ENCODE results near the gene ENPP1. TPM values are rescaled to one million over a fixed set of nuclear protein-coding genes. Genes with fewer than 3 reads are reported as not detected.
"Not testable (repeated sequence)": the region's sequence is repeated elsewhere in the genome, so short reads cannot be mapped to it uniquely, and the experiment has no call there.

Gene ENPP1
- total RNA-seq, 4 donors from 2014 or later, result 4.1 to 7.6 (median 5.3) TPM

DNA sequence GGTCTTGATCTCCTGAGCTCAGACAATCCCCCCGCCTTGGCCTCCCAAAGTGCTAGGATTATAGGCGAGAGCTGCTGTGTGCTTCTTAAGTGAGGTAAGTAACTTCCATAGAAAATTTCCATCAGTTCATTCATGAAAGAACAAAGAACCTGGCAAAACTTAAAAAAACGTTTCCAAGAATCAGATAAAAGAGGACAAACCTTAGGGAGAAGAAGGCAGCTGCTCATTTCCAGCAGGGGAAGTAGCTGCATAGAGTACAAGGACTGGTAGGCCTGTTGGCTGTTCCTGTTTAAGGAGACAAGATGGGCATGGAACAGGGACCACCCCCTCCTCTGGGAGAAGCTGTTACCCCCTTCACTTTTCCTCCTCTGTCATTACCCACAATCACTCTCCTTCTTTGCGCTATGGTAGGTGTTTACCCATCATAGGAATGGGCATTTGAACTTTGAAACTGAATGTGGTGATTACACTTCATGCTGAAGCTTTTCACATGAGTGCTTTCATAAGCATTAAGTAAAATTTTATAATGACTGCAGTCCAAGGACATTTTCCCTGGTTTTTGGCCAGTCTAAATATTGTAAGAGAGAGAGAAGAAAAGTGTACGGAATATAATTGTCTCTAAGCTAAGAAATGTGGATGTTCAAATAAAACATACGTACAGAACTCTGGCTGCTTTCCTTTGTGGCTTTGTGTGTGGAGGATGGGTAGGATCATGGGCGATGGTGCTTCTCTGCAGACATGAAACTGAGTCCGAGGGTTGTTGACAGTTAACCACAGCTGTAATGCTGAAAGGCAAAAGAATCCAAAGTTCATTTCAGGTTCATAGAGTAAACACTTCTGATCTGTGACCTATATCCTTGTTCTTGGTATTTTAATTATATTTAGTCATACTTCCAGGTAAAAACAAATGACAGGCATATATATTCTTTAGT, 86.9 kb downstream of the ENPP1 start:
- no peak for DNase-seq (ENCODE audit: low spot score in 2 of 2)
- TF ChIP-seq, protein P1, sequence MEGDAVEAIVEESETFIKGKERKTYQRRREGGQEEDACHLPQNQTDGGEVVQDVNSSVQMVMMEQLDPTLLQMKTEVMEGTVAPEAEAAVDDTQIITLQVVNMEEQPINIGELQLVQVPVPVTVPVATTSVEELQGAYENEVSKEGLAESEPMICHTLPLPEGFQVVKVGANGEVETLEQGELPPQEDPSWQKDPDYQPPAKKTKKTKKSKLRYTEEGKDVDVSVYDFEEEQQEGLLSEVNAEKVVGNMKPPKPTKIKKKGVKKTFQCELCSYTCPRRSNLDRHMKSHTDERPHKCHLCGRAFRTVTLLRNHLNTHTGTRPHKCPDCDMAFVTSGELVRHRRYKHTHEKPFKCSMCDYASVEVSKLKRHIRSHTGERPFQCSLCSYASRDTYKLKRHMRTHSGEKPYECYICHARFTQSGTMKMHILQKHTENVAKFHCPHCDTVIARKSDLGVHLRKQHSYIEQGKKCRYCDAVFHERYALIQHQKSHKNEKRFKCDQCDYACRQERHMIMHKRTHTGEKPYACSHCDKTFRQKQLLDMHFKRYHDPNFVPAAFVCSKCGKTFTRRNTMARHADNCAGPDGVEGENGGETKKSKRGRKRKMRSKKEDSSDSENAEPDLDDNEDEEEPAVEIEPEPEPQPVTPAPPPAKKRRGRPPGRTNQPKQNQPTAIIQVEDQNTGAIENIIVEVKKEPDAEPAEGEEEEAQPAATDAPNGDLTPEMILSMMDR (IDR thresholded peaks at IDR 0.05), result peak in 1 of 3 donors; percentile 24
- no peak for TF ChIP-seq POLR2A (IDR thresholded peaks at IDR 0.05)
- intact Hi-C loops (cut with DNase I; ENCODE audit: low total_unique reads), result no loop called here
- no peak overlapping the region for H3K4me3 ChIP-seq (ENCODE audit: low read depth, poor library complexity, severe bottlenecking)
- WGBS, 2 donors, result 71 to 73% methylated on average over 8 of the region's 8 CpGs

GRCh38 chr6:131897050-131897435, 89.2 kb downstream of the ENPP1 start:
- WGBS, 2 donors, result 85 to 90% methylated on average over 4 of the region's 4 CpGs
- intact Hi-C loops (cut with DNase I; ENCODE audit: low total_unique reads), result no loop called here
- no peak for TF ChIP-seq POLR2A (IDR thresholded peaks at IDR 0.05)
- no peak overlapping the region for H3K4me3 ChIP-seq (ENCODE audit: low read depth, poor library complexity, severe bottlenecking)
- no peak for DNase-seq (ENCODE audit: low spot score in 2 of 2)

GRCh38 chr6:131897621-131898020, 89.8 kb downstream of the ENPP1 start:
- no peak for DNase-seq (ENCODE audit: low spot score in 2 of 2)
- intact Hi-C loops (cut with DNase I; ENCODE audit: low total_unique reads), result no loop called here
- no peak overlapping the region for H3K4me3 ChIP-seq (ENCODE audit: low read depth, poor library complexity, severe bottlenecking)
- TF ChIP-seq, protein P1 (IDR thresholded peaks at IDR 0.05), result no peak
- no peak for TF ChIP-seq POLR2A (IDR thresholded peaks at IDR 0.05)

GRCh38 chr6:131898718-131899117, 90.9 kb downstream of the ENPP1 start:
- DNase-seq (ENCODE audit: low spot score in 2 of 2), result no peak
- TF ChIP-seq, protein P1 (IDR thresholded peaks at IDR 0.05), result no peak
- no peak for TF ChIP-seq POLR2A (IDR thresholded peaks at IDR 0.05)
- intact Hi-C loops (cut with DNase I; ENCODE audit: low total_unique reads), result no loop called here
- H3K4me3 ChIP-seq (ENCODE audit: low read depth, poor library complexity, severe bottlenecking), result no peak overlapping the region
- 92 to 97% methylated on average over 1 of the region's 1 CpG for WGBS, 2 donors

DNA sequence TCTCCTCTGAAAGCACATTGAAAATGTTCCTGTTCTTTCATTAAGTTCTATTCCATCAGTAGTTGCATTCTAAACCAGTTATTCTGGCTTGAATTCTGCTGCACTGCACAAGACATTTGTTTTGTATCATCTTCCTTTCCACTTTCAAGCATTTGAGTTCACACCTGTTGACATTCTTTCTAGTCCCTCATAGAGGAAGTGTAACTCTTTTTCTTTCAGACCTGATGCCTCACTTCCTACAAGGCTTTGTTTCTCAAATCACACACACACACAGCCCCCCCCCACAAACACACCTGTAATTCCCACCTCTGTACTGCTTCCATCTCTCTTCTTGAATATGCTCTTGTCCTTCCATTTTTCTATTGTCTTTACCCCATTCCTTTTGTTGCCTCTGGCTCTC, 92.4 kb downstream of the ENPP1 start:
- no peak overlapping the region for H3K4me3 ChIP-seq (ENCODE audit: low read depth, poor library complexity, severe bottlenecking)
- TF ChIP-seq, protein P1 (IDR thresholded peaks at IDR 0.05), result no peak
- DNase-seq (ENCODE audit: low spot score in 2 of 2), result no peak
- intact Hi-C loops (cut with DNase I; ENCODE audit: low total_unique reads), result no loop called here

DNA sequence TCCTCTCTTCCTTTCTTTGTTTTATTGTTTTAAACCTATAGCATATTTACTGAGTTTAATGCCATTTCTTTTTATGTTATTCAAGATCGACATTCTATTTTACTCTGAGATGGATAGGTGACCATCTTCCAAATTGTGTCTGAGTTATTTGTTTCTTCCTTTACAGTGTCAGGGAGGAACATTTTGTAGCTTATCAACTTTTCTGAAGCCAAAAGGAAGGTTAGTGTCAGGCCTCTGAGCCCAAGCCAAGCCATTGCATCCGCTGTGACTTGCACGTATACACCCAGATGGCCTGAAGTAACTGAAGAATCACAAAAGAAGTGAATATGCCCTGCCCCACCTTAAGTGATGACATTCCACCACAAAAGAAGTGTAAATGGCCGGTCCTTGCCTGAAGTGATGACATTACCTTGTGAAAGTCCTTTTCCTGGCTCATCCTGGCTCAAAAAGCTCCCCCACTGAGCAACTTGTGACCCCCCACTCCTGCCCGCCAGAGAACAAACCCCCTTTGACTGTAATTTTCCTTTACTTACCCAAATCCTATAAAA, 93.6 kb downstream of the ENPP1 start:
- H3K4me3 ChIP-seq (ENCODE audit: low read depth, poor library complexity, severe bottlenecking); intact Hi-C loops (cut with DNase I; ENCODE audit: low total_unique reads); DNase-seq (ENCODE audit: low spot score in 2 of 2): not testable (repeated sequence)
- WGBS, 2 donors, result 80 to 86% methylated on average over 5 of the region's 5 CpGs

DNA sequence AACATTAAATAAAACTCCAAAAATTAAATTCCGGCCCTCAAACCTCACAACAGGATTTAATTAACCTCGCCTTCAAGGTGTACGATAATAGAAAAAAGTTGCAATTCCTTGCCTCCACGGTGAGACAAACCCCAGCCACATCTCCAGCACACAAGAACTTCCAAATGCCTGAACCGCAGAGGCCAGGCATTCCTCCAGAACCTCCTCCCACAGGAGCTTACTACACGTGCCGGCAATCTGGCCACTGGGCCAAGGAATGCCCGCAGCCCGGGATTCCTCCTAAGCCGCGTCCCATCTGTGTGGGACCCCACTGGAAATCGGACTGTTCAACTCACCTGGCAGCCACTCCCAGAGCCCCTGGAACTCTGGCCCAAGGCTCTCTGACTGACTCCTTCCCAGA, 95.9 kb downstream of the ENPP1 start:
- DNase-seq (ENCODE audit: low spot score in 2 of 2); H3K4me3 ChIP-seq (ENCODE audit: low read depth, poor library complexity, severe bottlenecking); intact Hi-C loops (cut with DNase I; ENCODE audit: low total_unique reads): not testable (repeated sequence)
- WGBS, 2 donors, result 83 to 90% methylated on average over 11 to 12 of the region's 12 CpGs

DNA sequence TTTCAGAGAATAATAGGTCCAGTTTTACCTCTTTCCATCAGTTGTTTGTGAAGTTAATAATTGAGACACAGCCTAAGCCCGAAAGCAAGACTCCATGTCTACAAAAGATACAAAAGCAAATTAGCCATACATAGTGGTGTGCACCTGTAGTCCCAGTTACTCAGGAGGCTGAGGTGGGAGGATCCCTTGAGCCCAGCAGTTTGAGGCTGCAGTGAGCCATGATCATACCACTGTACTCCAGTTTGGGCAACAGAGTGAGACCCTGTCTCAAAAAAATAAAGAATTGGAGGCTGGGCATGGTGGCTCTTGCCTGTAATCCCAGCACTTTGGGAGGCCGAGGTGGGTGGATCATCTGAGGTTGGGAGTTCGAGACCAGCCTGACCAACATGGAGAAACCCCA, 101.0 kb downstream of the ENPP1 start:
- H3K4me3 ChIP-seq (ENCODE audit: low read depth, poor library complexity, severe bottlenecking); intact Hi-C loops (cut with DNase I; ENCODE audit: low total_unique reads); DNase-seq (ENCODE audit: low spot score in 2 of 2): not testable (repeated sequence)
- WGBS, 2 donors, result 76 to 86% methylated on average over 3 of the region's 3 CpGs

Data from lower leg skin (tissue), 4 donors.